HG03354 (cell line): ENCODE data around the gene PLEK2.
"Not testable (repeated sequence)": the region's sequence is repeated elsewhere in the genome, so short reads cannot be mapped to it uniquely, and the experiment has no call there.

Experiments used
- ATAC-seq: cut with Tn5 transposase; IDR thresholded peaks from one replicate; pipeline ENCODE4 v1.9.1; 2021; ENCODE audit warnings: mild to moderate bottlenecking; ENCODE audit not compliant: unreplicated experiment, poor library complexity, severe bottlenecking

PLEK2 gene

DNA sequence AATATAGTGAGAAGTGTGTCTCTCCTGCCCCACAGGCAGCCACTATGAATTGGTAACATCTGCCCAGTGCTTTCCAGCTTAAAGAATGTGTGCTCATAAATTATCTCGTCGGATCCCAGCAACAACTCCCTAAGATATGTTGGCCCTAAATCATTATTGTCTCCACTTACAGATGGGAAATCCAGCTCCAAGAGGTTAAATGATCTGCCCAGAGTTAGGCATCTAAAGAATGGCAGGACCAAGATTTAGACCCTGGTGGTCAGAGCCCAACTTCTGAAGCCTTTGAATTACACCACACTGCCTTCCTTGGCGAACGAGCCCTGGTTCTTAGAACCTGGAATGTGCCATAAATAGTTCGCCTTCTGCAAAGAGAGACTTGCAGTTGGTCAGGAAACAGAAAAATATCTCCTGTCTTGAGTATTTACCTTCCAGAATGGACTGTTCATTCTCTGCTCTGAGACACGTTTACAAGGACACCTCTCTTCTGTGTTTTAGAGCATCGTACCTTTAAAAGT lies 20.1 kb upstream of the PLEK2 start:
- no peak for ATAC-seq

DNA sequence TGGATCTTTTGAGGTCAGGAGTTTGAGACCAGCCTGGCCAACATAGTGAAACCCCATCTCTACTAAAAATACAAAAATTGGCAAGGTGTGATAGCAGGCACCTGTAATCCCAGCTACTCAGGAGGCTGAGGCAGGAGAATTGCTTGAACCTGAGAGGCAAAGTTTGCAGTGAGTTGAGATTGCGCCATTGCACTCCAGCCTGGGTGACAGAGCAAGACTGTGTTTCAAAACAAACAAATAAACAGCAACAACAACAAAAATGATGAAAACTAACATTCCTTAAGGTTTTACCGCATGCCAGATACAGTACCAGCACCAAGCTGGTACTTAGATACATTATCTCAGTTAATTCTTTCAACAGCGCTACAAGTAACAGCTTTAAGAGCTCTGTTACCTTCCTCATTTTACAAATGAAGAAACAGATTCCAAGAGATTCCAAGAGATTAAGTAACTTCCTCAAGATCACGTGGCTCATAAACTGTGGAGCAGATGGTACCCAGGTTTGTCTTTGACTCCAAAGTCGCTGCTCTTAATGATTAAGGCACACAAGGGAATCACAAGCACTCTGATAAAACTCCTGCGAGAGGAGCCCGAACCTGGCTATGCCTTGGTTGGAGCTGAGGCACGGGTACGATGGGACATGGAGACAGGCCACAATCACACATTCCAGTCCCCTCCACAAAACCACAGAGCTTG lies 17.7 kb upstream of the PLEK2 start:
- no peak for ATAC-seq

DNA sequence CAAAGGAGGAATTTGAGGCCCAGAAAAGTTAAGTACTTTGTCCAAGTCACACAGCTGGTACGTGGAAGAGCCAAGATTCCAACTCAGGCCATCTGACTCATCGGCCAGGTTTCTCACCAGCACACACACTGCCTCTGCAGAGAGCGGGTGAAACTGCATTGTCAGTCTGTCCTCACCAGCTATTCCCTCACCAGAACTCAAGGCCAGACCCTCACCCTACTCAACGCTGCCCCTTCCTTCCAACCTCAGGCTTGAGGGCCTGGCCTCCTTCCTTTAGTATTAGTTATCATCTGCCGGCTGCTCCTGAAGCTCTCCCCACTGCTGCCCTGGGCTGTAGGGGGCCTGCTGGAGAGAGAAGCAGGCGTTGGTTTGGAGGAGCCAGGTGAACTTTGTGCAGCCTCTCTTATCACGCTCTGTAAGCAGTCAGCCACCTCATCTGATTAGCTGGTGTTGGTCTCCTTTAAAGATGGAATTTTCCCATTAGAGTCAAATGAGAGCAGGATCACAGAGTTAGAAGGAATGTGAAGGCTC lies 16.6 kb upstream of the PLEK2 start:
- no peak for ATAC-seq

DNA sequence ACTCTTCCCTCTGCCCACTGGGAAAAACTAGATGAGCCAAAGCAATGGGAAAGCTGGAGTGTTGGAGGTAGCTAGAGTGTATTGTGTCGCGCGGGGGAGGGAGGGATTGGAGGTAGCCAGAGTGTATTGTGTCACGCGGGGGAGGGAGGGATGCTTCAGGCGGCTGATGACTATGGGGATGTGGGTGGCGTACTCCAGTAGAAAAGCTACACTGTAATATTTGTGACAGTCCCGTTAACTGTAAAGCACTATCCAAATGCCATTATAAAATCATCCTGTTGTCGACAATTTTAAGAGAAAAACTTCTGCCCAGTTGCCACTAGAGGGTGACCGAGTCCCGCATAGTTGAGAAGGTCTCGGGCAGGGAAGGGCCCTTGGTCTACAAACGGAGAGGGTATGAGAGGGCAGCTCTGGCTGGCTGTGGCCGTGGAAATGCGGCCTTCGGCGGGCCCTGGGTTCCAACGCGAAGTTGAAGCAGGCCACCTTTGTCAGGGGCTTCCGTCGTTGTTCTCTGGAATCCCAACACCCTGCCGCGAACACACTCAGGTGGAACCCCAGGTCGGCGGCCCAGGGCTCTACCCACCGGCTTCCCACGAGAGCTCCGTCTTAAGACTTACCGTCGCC lies 15.1 kb upstream of the PLEK2 start:
- peak; percentile 76 for ATAC-seq

DNA sequence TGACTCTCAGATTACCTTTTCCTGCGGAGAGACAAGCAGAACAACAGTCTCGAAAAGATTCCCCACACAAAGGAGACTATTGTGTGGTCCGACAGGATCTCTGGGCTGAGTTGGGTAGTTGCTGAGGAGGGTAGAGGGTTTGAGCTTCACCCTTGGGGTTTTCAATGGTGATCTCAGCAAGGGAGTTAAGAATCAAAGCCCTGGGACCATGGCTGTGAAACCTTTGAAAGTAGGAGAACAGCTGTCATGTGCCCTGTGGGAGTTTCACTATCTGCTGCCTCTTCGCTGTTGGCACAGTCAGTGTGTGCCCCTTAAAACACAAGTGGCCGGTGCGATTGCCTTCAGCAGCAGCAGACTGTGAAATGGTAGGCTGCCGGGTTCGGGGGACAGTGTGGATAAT lies 14.2 kb upstream of the PLEK2 start:
- ATAC-seq: no peak

DNA sequence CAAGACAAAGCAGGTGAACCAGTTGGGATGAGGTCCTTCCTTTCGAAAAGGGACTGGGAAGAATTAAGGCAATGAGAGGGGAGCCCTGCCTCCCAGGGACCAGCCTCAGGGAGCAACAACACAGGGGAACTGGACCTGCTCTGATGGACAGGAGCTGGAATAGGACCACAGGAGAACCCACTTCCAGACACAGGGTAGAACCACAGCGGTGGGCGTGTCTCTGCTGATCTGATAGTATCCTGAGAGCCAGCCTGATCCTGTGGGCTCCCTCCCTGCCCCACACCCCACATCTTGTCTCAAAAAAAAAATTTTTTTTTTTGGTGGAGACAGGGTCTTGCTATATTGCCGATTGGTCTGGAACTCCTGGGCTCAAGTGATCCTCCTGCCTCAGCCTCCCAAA lies 13.6 kb upstream of the PLEK2 start:
- no peak for ATAC-seq

DNA sequence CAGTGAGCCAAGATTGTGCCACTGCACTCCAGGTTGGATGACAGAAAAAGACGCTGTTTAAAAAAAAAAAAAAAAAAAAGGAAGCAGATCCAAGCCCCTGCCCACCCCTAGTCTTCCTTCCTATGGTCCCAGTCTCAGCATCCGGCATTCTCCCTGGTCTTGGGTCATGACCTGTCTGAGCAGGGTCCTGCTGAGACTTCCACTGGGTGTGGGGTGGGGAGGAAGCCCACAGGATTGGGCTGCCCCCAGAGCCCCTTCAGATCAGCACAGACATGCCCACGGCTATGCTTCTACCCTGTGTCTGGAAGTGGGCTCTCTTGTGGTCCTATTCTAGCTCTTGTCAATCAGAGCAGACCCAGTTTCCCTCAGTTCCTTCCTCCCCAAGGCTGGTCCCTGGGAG lies 12.6 kb upstream of the PLEK2 start:
- no peak for ATAC-seq

DNA sequence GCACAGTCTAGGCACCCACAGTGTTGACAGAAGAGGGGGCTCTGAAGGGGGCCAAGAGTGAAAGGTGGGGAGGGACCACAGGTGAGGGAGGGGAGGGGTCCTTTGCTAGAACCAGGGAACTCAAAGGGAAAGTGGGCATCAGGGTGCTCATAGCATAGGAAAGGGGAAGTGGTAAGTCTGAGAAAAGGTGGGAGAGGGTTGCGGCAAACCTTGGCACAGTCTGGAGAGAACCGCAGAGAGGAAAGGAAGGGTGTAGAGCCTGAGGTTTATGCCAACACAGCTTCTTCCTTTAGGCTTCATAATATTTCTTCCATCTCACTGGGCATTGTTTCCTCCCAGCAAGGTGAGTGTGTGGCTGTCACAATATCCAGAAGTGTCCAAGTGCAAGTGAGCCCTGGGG lies 11.5 kb upstream of the PLEK2 start:
- no peak for ATAC-seq

DNA sequence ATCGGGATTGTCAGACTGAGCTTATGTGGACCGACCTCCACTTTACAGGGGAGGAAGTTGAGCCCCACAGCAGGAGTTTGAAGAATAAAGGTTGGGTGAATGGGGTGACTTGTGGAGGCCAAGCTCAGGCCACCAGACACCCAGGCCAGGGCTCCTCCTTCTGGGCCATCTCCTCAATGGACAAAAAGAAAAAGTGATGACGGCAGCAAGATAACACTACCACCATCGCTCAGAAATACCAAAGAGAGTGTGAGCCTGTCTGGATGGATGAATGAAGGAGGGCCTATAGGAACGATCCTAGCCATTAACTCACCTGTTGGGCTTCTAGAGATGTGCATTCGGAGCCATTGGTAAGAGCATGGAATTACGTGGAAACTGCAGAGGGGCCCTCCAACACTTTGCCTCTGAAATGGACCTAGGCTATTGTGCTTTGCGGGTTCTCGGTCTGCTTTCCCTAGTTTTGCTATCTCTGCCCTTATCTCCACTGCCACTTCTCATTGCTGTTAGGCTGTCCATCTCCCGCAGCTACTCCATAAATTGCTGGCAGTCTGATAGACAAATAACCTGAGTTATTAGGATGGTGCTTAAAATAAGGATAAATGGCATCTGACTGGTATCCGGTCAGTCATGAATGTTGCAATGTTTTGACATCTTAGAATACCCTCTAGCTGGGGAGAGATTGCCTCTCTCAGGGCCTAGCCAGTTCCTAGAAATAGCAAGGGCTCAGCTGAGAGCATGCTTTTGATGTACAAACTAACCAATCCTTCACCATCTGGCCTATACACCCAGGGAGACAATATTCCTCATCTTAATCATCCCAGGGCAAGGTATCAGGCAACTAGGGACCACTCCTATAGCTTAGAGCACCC lies 9.6 kb upstream of the PLEK2 start:
- ATAC-seq: no peak

DNA sequence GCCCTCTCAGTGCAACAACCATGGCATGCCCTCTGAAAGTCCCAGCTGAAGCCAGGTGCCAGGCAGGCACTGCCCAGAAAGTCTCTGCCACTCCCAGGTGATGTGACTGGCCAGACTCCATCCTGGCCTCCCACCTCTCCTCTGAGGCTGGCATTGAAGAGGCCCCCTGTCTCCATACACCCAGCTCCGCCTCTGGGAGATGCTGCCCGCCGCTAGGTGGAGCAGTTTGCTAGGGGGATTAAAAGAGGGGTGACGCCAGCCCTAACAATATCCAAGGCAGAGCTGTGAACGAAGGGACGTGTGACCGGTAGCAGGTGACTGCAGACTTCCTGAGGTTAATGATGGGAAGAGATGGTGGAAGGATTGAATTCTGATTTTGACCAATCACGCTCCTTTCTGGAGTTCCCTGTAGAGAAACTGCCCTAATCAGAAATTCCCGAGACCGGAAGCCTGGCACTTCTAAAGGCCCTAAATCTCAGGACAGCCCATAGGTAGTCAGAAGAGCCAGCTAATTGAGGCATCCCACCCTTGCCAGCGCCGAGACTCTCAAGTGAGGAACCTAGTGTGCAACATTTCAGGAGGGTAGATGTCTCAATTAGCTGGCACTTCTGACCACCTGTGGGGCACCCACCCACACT lies 8.3 kb upstream of the PLEK2 start:
- ATAC-seq: no peak

DNA sequence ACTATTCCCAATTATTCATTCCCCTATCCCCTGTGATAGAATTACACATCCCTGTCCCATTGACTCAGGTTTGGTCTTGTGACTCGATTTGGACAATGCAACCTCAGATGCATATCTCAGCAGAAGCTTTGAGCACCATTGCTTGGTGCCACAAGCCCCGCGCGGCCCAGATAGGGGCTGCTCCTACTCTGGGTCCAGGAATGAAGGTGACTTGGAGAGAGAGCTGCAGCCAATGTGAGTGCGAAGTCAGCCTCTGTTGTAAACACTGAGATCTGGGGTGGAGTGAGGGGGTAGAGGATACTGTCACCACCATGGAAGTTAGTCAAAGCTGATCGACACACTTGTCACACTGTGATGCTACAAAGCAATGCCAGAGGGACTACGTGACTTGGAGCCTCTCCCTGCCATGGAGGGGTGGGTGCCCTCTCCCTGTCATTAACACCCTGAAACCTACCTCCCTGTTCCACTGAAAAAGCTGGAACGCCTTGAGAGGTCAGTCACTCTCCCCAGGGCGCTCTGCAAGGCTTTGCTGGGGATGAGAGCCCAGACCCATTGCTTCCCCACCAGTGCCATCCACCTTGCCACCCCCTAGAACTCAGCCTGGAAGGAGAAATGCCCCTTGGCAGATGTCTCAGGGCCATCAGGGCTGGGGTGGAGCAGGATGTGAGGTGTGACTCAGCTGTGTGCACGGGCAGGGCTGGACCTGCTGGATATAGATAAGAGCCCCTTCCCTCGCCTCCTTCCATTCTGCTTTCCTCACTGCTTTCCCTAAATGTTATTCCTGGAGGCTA lies 6.6 kb upstream of the PLEK2 start:
- no peak for ATAC-seq

DNA sequence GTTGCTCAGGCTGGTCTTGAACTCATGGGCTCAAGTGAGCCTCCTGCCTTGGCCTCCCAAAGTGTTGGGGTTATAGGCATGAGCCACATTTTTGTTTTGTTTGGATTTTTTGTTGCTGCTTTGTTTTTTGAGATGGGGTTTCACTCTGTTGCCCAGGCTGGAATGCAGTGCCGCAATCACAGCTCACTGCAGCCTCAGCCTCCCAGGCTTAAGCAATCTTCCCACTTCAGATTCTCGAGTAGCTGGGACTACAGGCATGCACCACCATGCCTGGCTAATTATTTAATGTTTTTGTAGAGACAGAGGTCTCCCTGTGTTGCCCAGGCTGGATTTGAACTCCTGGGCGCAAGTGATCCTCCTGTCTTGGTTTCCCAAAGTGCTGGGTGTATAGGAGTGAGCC lies 5.7 kb upstream of the PLEK2 start:
- no peak for ATAC-seq

DNA sequence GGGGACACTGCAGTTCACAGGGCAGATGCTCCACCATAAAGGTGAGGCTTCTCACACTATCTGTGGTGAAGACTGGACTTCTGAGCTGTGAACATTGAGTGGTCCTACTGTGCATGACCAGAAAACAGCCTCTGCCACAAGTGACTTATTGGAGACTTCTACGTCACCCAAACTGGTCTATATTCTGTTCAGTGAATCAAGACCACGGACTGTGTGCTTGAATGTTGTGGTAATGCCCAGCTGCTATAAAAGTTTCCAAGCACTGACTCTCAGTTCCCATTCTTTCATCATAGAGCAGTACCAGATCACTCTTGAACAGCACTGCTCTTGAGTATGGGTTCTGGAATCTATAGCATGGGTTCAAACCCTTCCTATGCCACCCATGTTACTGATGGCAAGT lies 4.8 kb upstream of the PLEK2 start:
- no peak for ATAC-seq

DNA sequence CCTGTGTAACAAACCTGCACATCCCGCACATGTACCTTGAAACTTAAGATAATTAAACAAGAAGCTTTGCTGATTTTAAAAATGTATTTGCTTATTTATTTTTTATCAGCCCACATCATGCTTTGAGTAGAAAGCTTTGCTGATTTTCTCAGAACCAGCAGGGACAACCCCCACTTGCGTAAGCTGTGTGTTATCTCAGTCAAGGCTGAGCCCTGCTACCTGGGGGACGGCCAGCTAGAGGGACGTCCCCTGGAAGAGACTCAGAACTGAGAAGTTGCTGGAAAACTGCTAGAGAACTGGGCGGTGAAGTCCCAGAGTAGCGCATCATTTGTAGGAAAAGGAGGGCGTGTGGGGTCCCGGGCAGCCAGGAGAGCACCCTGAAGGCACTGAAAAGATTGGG lies 4.1 kb upstream of the PLEK2 start:
- no peak for ATAC-seq

DNA sequence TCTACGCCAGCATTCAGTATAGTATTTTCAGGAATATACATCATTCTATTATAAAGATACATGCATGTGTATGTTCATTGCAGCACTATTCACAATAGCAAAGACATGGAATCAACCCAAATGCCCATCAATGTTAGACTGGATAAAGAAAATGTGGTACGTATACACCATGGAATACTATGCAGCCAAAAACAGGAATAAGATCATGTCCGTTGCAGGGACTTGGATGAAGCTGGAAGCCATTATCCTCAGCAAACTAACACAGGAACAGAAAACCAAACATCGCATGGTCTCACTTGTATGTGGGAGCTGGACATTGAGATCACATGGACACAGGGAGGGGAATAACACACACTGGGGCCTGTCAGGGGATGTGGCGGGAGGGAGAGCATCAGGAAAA lies 3.6 kb upstream of the PLEK2 start:
- not testable (repeated sequence) for ATAC-seq

DNA sequence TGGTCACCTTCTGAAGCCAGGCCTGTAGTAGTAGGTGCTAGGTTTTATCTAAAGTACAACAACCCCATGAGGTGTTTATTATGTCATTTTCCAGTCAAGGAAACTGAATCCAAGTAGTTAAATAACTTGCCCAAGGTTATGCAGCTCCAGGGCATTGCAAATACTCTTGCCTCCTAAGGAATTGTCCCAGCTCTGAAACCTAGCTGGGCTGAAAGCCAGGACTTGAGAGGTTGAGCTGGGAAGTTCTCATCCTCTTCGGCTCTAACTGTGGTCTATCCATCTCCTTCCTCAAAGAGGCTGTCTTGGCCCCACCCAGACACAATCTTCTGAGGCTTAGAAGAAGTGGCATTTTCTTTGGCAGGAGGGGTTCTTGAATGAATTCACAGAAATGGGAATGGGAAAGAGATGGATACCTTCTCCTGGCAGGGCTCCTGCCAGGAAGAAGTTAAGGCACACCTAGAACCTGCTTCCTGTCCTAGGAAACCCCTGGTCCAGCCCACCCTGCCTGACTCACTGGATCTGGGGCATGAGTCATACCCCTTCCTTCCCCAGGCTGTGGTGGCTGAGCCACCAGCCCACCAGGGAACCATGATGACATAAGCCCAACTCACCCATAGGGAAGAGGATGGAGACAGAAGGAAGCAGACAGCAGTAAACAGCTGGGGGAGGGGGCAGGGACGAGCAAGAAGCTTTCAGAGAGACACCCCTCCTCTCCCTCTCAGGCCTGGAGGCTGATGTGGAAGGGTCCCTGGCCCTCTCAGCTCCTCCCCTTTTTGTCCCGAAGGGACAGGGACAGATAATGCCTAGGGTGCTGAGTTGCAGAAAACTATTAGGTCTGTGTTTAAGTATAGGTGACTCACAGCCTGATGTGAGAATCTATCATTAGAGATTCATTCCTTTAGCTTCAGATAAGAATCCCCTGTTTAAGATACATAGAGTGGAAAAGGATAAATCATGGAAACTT lies 2.1 kb upstream of the PLEK2 start:
- no peak for ATAC-seq

DNA sequence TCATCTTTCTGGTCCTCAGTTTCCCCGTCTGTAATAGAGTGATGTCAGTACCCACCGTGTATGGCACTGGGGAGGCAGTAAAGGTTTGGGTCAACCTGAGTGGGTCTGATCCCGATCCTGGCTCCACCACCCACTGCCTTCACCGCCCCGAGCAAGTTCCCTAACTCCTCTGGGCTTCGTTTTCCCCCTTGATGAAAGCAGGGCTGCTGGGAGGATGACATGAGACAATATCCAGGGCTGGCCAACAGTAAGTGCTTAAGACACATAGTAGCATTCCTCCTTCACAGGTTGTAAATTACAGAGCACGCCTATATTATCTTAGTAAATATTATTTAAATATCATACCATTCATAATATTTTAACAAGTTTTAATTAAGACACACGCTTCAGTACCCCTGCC lies 595 bp downstream of the PLEK2 start:
- no peak for ATAC-seq

DNA sequence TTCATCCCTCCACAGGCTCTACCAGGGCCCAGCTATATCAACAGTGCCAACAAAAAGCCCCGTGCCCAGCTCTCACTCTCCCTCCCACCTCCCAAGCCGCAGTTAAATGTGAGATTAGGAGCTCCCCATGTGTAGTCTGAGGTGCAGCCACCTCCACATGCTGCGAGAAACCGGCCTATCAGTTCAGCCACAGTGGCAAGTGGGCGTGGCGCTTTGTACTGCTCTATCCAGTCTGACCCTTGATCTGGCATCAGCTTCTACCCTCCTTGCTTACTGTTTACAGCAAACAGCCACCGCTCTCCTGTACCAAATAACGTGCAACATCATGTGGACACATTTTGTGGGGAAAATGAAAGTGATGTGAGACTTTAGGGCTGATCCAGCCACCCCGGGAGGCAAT lies 1.7 kb downstream of the PLEK2 start:
- no peak for ATAC-seq
